ENCODE measurements around the gene ARHGAP26.

ARHGAP26 gene

GRCh38 chr5:143180751-143181150 lies 410.6 kb downstream of the ARHGAP26 start:
- no peak for DNase-seq

DNA sequence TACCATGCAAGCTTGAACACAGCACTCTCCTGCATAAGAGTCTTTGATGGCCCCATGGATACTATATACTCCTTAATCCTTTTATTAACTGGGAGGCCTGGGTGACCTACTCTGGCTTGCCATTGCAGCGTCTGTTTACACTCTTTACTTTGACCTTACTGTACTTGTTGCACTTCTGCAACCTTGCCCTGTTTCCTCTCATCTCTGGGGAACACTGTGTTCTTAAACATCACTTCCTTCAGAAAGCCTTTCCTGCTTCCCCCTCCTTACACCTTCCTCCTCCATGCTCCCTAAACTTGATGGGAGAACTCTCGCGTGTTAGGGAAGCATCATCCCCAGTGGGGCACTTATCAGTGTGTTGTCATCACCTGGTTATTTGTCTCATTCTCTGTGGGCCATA lies 411.0 kb downstream of the ARHGAP26 start:
- DNase-seq: no peak

DNA sequence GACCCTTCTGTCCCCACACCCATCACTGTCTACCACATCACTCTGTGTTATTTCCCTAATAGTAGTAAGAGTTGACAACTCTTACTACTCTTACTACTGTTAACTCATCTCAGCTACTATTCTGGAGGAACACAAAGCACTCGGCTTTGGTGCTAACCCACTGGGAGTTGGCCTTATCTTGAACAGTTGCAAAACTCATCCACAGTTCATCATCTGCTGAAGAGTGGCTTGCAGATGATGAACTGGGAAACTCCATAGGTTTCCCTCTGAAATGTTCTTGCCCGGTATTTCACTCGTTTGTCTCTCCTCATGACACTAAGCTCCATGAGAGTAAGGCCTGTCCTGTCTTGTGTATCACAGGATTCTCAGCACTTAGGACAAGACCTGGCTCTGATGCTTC lies 411.9 kb downstream of the ARHGAP26 start:
- no peak for DNase-seq

- DNase-seq: no peak
These were observed 413.0 kb downstream of the ARHGAP26 start for GRCh38 chr5:143182901-143183820.

GRCh38 chr5:143183989-143184388 lies 413.8 kb downstream of the ARHGAP26 start:
- no peak for DNase-seq

- DNase-seq: no peak
These were observed 416.4 kb downstream of the ARHGAP26 start for GRCh38 chr5:143186623-143187022.

- DNase-seq: no peak
These were observed 417.3 kb downstream of the ARHGAP26 start for GRCh38 chr5:143187495-143187894.

GRCh38 chr5:143188083-143188482 lies 417.9 kb downstream of the ARHGAP26 start:
- no peak for DNase-seq

DNA sequence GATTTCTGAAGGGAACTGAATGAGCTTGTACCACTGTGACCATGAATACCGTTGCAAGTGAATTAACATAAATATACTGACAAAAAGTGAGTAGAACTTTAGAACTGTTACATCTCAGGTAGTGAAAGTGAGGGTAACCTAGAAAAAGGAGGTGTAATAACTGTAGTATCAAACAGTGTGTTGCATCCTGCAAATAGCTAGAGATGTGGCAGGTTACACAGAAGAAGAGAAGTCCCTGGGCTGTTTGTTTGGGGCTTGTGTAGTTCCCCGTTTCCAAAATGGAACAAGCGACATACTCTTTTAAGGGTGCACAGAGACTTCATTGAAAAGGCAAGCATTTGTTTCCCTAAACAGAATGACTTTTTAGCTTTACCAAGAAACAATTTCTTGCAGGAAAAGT lies 418.5 kb downstream of the ARHGAP26 start:
- DNase-seq: no peak

DNA sequence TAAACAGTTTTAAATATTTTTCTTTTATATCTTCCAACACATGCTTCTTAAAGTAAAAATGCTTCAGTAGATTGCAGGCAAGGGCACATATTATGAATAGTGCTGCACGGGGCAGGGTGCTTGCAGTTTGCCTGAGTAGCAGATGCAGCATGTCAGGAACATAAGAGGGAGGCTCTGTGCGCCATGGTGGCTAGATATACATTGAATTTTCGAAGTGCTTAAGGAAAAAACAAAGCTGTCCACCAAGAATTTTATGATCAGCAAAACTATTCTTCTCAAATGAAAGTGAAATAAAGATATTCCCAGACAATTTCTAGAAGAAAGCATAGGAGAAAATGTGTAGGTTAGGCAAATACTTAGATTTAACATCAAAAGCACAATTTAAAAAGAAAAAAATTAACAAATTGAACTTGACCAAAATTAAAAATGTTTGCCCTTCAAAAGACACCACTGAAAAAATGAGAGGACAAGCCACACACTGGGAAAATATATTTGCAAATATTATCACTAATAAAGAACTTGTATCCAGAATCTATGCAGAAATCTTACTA lies 420.2 kb downstream of the ARHGAP26 start:
- DNase-seq: no peak

DNA sequence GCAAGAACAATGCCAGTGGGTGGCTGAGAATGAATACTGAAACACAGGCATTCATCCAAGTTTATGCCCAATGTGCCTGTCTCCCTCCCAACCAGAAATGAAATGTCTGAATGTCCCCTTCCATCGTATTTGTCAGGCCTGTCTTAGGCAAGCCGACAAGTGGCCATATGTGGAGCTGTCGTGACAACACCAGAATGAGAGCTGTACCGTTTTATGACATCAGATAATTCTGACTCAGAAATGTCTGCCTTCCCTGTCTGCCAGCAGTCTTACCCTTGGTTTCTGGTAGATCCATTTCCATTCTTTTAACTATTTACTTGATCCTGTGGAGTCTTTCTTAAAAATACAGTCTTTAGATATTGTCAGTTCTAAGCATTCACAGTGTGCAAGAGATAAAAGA lies 421.5 kb downstream of the ARHGAP26 start:
- DNase-seq: no peak

- DNase-seq: no peak
These were observed 422.2 kb downstream of the ARHGAP26 start for GRCh38 chr5:143192191-143192900.

- no peak for DNase-seq
These were observed 424.0 kb downstream of the ARHGAP26 start for GRCh38 chr5:143194206-143194605.

- DNase-seq: no peak
These were observed 424.5 kb downstream of the ARHGAP26 start for GRCh38 chr5:143194713-143195112.

GRCh38 chr5:143195491-143195890 lies 425.3 kb downstream of the ARHGAP26 start:
- no peak for DNase-seq

GRCh38 chr5:143196601-143197259 lies 426.6 kb downstream of the ARHGAP26 start:
- DNase-seq: no peak

- DNase-seq: no peak
These were observed 427.1 kb downstream of the ARHGAP26 start for GRCh38 chr5:143197260-143197656.

GRCh38 chr5:143198332-143198731 lies 428.2 kb downstream of the ARHGAP26 start:
- DNase-seq: no peak

- no peak for DNase-seq
These were observed 429.0 kb downstream of the ARHGAP26 start for GRCh38 chr5:143199161-143199560.

DNA sequence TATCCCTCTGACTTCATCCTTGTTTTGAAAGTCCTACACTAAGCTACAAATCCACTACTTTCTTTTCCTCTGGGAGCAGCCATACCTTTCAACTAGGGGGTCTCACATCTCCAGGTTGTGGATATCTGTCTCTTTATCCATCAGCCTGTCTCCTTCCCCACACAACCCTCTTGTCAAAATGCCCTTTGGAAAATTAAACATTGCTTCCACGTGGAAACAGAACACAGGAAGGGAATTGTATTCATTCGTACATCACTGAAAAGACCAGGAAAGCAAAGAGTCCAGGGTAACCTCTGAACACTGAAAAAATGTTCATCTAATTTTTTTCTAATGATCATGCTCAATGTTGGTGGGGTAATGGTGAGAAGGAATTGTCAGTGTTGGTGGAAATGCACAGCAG lies 429.7 kb downstream of the ARHGAP26 start:
- DNase-seq: no peak

GRCh38 chr5:143200781-143201398 lies 430.7 kb downstream of the ARHGAP26 start:
- DNase-seq: peak; percentile 85

DNA sequence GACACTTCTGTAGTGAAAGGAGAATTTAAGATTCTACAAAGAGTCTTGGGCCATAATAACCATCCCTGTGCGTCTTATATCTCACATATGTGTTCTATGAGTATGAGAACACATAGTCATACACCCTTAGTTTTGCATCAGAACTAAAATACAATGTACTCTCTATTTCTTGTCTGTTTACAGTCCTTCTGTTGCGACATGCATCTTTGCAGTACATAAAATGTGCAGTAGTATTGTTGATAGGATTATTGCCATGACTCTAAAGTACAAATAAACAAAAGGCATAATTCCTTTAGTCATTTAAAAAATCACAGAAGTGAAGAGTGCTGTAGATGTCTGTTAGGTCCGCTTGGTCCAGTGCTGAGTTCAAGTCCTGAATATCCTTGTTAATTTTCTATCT lies 431.4 kb downstream of the ARHGAP26 start:
- no peak for DNase-seq

All from NCI-H1694 (cell line).